Muscle layer of duodenum (tissue), 2 donors: ENCODE results near the gene JPH2.

Experiments used
- H3K27ac ChIP-seq: one replicate; pipeline ENCODE4 v1.7.0; 2013; ENCODE audit warnings: mild to moderate bottlenecking, low read length
- H3K27me3 ChIP-seq: one replicate; pipeline ENCODE4 v1.7.0; 2013; ENCODE audit warnings: low read depth, mild to moderate bottlenecking, control low read depth, low read length
- H3K36me3 ChIP-seq, 2 donors: one replicate each; pipeline ENCODE4 v1.7.0; 2013; ENCODE audit warnings: low read length in 2 of 2, control low read depth in 1 of 2, mild to moderate bottlenecking in 1 of 2; ENCODE audit not compliant: insufficient read depth in 2 of 2, control insufficient read depth in 1 of 2
- H3K4me1 ChIP-seq, 2 donors: one replicate each; pipeline ENCODE4 v1.7.0; 2013; ENCODE audit warnings: low read length in 2 of 2, mild to moderate bottlenecking in 2 of 2, control low read depth in 1 of 2, moderate library complexity in 1 of 2; ENCODE audit not compliant: insufficient read depth in 2 of 2, control insufficient read depth in 1 of 2
- H3K4me3 ChIP-seq, 2 donors: one replicate each; pipeline ENCODE4 v1.7.0; 2013; ENCODE audit warnings: low read length in 2 of 2, low read depth in 1 of 2, mild to moderate bottlenecking in 1 of 2
- H3K9me3 ChIP-seq, 2 donors: one replicate each; pipeline ENCODE4 v1.7.0; 2013; ENCODE audit warnings: low read length in 2 of 2, control low read depth in 1 of 2, mild to moderate bottlenecking in 1 of 2; ENCODE audit not compliant: control insufficient read depth in 1 of 2
- donor health status: healthy.

The JPH2 gene

DNA sequence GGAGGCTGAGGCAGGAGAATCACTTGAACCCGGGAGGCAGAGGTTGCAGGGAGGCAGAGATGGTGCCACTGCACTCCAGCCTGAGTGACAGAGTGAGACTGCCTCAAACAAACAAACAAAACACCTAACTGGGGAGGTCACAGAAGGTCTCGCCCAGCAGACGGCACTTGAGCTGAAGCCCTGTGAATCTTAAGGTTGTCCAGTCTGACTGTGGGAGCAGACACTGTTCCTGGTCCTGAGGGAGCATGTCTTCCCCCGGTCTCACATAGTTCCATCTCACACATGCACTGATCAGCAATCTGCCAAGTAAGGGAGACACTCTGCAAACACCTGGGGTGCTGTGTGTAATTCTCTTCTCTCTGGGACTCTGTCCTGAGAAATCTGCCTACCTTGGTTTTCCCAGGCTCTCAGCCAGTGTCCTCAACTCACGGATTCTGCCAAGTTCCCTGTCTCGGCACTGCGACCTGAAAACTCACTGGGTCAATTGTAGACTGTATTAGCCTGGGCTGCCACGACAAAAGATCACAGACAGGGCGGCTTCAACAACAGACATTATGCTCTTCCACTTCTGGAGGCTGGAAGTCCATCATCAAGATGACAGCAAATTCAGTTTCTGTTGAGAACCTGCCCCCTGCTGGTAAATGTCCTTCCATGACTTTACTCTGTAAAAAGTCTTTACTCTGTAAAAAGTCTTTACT, 94.3 kb downstream of the JPH2 start:
- H3K27ac ChIP-seq, result no peak overlapping the region
- H3K9me3 ChIP-seq, result no peaks in the 10 kb centered on the region

DNA sequence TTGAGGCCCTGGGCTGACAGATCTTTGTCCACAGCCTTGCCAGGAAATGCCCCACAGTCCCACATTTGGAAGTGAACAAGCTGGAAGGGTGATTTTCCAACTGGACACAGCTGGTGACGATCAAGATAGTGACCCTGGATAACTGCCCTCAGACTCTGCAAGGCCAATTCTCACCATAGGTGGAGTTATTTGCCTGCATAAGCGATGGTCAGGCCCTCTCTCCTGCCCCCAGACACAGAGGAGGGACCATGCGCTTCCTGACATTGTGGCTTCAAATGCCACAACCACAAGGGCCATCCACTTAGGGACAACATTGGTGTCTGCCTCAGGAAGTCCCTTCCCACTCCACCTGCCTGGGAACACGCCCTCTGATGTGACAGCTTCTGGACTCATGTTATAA, 96.0 kb downstream of the JPH2 start:
- Histone ChIP-seq H3K4me1 (no peaks in the 10 kb centered on the region), H3K9me3 (no peaks in the 10 kb centered on the region), H3K27me3 (no peaks in the 10 kb centered on the region), H3K4me3 (no peak overlapping the region), H3K27ac (no peak overlapping the region), H3K36me3 (no peaks in the 10 kb centered on the region)

More for the DNA sequence above, 94.3 kb downstream of the JPH2 start:
- H3K36me3 ChIP-seq, result no peaks in the 10 kb centered on the region
- H3K4me1 ChIP-seq, result no peaks in the 10 kb centered on the region
- H3K4me3 ChIP-seq, result no peak overlapping the region
- no peaks in the 10 kb centered on the region for H3K27me3 ChIP-seq

DNA sequence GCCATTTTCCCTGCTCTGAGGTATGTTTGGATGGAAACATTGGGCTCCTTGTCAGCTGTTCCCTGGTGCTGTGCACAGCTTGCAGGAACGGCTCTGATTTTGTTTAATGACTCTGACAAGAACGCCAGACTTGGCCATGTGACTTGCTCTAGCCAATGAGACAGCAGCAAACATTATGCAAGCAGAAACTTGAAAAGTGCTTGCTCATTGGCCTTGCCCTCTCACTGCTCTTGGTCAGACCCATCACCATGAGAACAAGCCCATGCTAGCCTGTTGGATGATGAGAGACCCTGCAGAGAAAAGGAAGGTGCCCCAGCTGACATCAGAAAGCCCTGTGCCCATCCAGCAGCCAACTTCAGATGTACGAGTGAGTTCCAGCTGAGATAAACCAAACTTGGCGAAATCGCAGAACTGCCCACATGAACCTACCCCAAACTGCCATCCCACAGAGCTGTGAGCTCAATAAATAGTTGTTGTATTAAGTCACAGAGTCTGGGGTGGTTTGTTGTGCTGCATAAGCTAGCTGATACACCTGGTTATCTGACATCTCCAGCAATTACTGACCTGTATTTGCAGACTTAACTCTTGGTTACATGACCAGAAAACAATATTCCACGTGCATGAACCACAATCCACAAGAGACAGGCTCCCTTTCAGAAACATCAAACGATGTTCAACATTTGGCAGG, 96.9 kb downstream of the JPH2 start:
- no peaks in the 10 kb centered on the region for H3K36me3 ChIP-seq
- no peaks in the 10 kb centered on the region for H3K4me1 ChIP-seq
- H3K4me3 ChIP-seq, result no peak overlapping the region
- H3K9me3 ChIP-seq, result no peaks in the 10 kb centered on the region
- no peaks in the 10 kb centered on the region for H3K27me3 ChIP-seq
- no peak overlapping the region for H3K27ac ChIP-seq

DNA sequence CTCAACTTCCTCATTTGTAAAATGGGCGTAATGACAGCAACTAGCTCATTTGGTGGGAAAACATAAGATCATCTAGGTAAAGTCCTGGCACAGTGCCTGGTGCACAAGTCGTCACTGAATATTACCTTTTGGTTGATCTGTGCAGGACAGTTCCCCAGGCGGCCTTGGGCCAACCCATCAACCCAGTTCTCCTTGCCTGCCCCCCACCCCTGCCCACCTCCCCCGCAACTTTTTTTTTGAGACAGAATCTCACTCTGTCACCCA, 99.2 kb downstream of the JPH2 start:
- Histone ChIP-seq H3K27me3 (no peaks in the 10 kb centered on the region), H3K9me3 (no peaks in the 10 kb centered on the region), H3K27ac (no peak overlapping the region), H3K4me1 (no peaks in the 10 kb centered on the region), H3K4me3 (no peak overlapping the region), H3K36me3 (no peaks in the 10 kb centered on the region)

DNA sequence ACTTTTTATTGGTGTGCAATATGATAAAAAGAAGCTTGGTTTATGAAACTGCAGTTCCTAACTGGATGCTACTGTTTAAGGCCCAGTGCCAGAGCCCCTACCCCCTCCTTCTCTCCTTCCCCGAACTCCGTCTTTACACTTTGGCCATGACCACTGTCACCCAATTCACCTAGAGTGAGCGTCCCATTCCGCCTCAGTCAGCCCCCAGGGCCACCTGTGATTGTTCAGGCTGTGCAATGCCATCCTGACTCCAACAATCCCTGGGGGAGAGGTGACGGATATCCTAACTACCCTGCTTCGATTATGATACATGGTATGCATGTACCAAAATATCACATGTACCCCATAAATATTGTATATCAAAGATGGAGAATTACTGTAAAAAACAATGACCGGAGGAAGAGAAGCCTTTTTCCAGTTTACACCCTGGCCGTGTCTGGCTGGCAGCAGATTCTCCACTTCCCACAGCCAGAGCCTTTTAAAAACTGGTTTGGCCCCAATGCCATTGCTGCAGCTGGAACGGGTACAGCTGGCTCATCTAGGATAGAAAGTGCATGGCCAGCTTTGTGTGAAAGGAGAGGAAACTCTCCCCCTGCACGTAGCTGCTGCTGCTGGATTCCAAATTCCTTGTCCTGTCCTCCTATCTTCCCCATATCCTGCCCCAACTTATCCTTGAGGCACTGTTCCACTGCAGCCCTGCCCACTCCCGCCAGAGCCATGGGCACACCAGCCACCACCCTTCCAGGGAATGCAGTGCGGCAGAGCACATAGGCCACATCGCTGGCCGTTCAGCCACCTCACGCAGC, 99.7 kb downstream of the JPH2 start:
- Histone ChIP-seq H3K36me3 (no peaks in the 10 kb centered on the region), H3K4me1 (no peaks in the 10 kb centered on the region), H3K27me3 (no peaks in the 10 kb centered on the region), H3K9me3 (no peaks in the 10 kb centered on the region), H3K27ac (no peak overlapping the region), H3K4me3 (no peak overlapping the region)

DNA sequence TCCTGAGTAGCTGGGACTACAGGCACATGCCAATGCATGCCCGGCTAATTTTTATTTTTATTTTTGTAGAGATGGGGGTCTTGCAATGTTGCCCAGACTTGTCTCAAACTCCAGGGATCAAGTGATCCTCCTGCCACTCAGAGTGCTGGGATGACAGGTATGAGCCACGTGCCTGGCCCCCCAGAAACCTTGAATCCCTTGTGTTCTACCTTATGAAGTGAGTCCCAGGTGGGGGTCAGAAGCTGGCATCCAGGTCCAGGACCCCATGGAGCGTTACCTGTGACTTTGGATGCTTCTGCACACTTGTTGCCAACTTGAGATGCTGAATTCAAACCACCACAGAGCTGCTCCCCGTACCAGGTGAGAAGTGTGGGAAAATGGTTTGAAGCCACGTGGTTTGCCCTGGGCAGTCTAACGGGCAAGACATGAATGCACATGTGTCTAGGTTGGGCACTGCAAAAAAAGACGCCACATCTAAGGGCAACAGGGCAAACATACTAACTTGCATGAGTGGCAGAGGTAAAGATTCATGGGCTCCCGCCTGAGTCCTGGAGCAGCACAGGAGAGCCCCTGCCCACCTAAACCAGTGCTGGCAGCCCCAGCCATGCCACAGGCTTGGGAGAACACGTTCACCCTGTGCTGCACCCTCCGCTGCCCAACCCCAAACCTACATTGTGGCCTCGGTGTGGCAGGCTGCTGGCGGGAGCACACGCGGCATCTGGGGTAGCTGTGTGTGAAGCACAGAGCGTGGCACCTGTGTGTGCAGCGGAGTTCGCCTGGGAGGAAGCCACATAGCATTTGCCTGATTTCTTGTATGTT, 101.2 kb downstream of the JPH2 start:
- no peaks in the 10 kb centered on the region for H3K9me3 ChIP-seq
- H3K27me3 ChIP-seq, result no peaks in the 10 kb centered on the region
- no peak overlapping the region for H3K27ac ChIP-seq
- no peaks in the 10 kb centered on the region for H3K36me3 ChIP-seq
- H3K4me3 ChIP-seq, result no peak overlapping the region
- no peaks in the 10 kb centered on the region for H3K4me1 ChIP-seq

DNA sequence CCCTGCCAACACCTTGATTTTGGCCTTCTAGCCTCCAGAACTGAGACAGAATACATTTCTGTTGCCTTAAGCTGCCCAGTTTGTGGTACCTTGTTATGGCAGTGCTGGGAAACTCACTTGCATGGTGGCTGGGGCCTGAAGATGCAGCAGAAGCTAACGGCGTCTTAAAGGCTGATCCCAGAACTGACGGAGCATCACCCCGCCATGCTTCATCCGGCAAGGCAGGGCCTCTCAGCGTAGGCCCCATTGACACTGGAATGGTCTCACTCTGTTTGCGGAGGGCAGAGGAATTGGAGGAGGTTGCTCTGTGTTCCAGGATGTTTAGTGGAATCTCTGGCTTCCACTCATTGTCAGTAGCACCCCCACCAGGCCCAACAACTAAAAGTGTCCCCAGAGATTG, 102.1 kb downstream of the JPH2 start:
- Histone ChIP-seq H3K9me3 (no peaks in the 10 kb centered on the region), H3K27ac (no peak overlapping the region), H3K36me3 (no peaks in the 10 kb centered on the region), H3K4me1 (peaks cover 0 to 7% of the 10 kb centered on the region in 2 donors), H3K4me3 (no peak overlapping the region), H3K27me3 (no peaks in the 10 kb centered on the region)

DNA sequence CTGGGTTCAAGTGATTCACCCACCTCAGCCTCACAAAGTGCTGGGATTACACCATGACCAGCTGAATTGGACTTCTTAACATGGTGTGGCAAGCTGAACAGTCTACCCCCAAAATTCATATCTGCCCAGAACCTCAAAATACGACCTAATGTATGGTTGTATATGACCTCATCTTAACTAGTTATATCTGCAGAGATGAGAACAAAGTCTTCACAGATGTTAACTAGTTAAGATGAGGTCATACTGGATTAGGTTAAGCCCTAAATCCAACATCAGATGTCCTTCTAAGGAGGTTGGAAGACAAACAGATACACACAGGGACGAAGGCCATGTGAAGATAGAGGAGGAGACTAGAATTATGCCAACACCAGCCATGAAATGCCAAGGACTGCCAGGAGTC, 102.5 kb downstream of the JPH2 start:
- peaks cover 0 to 7% of the 10 kb centered on the region in 2 donors for H3K4me1 ChIP-seq
- H3K27me3 ChIP-seq, result no peaks in the 10 kb centered on the region
- H3K4me3 ChIP-seq, result no peak overlapping the region
- H3K9me3 ChIP-seq, result no peaks in the 10 kb centered on the region
- no peak overlapping the region for H3K27ac ChIP-seq
- no peaks in the 10 kb centered on the region for H3K36me3 ChIP-seq

DNA sequence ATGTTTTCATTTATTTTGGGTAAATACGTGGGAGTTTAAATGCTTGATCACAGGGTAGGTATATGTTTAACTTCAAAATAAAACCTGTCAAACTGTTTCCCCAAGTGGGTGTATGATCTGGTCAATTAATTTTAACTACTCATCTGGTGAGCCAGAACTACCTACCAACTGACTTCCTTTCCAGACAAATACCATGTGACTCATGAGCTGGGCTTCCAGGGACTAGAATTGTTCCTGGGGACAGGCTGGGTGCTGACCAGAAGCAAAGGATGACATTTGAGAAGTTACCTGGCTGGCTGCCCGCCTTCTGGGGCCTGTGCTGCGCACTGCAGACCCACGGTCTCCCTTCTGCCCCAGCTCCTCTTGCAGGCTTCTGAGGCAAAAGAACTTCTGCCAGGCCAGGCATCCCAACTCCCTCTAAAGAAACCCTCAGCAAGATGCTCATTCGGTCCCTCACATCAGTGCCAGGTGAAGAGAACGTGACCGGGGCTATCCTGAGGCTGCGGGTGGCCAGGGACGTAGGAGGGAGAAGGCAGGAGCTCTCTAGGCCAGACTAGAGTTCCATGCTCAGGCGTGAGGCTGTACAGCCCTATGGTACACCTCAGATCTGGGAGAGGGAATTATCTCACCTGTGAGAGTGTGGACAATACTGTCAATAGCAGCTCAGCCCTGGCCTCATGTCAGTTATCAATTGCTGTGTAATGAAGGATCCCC, 103.6 kb downstream of the JPH2 start:
- Histone ChIP-seq H3K36me3 (no peaks in the 10 kb centered on the region), H3K27ac (no peak overlapping the region), H3K4me3 (no peak overlapping the region), H3K4me1 (peaks cover 0 to 7% of the 10 kb centered on the region in 2 donors), H3K9me3 (no peaks in the 10 kb centered on the region), H3K27me3 (no peaks in the 10 kb centered on the region)

DNA sequence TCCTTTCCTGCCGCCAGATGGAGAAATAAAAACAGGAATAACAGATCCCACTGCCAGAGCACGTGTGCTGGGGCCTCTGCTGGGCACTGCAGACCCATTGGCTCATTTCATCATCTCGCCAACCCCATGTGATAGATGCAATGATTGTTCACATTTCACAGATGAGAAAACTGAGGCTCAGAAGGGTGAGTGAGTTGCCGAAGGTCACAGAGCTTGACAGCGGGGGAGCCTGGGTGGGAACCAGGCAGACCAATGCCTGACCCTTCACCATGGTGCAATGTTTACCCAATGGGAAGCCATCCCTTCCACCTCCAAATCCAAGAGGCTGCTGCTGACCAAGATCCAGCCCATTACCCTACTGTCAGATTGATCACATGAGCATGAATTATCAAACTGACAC, 105.1 kb downstream of the JPH2 start:
- Histone ChIP-seq H3K9me3 (no peaks in the 10 kb centered on the region), H3K36me3 (no peaks in the 10 kb centered on the region), H3K27me3 (no peaks in the 10 kb centered on the region), H3K4me1 (peaks cover 0 to 7% of the 10 kb centered on the region in 2 donors), H3K4me3 (no peak overlapping the region), H3K27ac (no peak overlapping the region)
